ENCODE results near the gene CLEC18B. TPM values are rescaled to one million over a fixed set of nuclear protein-coding genes. Genes with fewer than 3 reads are reported as not detected.
"Not testable (repeated sequence)": the region's sequence is repeated elsewhere in the genome, so short reads cannot be mapped to it uniquely, and the experiment has no call there.

The CLEC18B gene
- total RNA-seq, 4 donors from 2014 or later, result 0.63 to 0.65 TPM; not detected in 2

GRCh38 chr16:74372953-74373846 lies 48.1 kb downstream of the CLEC18B start:
- TF ChIP-seq, protein P1, sequence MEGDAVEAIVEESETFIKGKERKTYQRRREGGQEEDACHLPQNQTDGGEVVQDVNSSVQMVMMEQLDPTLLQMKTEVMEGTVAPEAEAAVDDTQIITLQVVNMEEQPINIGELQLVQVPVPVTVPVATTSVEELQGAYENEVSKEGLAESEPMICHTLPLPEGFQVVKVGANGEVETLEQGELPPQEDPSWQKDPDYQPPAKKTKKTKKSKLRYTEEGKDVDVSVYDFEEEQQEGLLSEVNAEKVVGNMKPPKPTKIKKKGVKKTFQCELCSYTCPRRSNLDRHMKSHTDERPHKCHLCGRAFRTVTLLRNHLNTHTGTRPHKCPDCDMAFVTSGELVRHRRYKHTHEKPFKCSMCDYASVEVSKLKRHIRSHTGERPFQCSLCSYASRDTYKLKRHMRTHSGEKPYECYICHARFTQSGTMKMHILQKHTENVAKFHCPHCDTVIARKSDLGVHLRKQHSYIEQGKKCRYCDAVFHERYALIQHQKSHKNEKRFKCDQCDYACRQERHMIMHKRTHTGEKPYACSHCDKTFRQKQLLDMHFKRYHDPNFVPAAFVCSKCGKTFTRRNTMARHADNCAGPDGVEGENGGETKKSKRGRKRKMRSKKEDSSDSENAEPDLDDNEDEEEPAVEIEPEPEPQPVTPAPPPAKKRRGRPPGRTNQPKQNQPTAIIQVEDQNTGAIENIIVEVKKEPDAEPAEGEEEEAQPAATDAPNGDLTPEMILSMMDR (IDR thresholded peaks at IDR 0.05), result no peak
- DNase-seq (ENCODE audit: low spot score) (no peak), ATAC-seq (ENCODE audit: low FRiP score) (no peak)

- ATAC-seq (ENCODE audit: low FRiP score) (no peak), DNase-seq (ENCODE audit: low spot score) (no peak)
- TF ChIP-seq, protein P1 (IDR thresholded peaks at IDR 0.05), result no peak
Observed at GRCh38 chr16:74372369-74372768, 48.9 kb downstream of the CLEC18B start.

DNA sequence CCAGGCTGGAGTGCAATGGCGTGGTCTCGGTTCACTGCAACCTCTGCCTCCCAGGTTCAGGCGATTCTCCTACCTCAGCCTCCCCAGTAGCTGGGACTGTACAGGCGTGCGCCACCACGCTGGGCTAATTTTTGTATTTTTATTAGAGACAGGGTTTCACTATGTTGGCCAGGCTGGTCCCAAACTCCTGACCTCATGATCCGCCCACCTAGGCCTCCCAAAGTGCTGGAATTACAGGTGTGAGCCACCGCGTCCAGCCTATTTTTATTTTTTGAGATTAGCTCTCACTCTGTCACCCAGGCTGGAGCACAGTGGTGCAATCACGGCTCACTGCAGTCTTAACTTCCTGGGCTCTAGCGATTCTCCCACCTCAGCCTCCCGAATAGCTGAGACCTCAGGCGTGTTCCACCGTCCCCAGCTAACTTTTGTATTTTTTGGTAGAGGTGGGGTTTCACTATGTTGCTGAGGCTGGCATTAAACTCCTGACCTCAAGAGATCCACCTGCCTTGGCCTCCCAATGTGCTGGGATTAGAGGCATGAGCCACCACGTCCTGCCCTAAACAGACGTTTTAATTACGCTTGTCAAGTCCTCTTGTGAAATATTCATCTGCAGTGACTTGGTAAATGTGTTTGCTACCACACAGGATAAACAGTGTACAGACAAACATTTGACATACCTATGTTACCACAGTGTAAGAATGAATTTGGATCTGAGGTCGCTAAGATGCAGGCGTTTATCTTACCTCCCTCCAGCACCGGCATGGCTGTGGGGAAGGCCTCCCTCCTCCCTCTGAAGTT lies 50.7 kb downstream of the CLEC18B start:
- ATAC-seq (ENCODE audit: low FRiP score); DNase-seq (ENCODE audit: low spot score): not testable (repeated sequence)

- ATAC-seq (ENCODE audit: low FRiP score), result peak; percentile 97
- DNase-seq (ENCODE audit: low spot score), result peak; percentile 95
Observed at GRCh38 chr16:74368002-74368911, 53.0 kb downstream of the CLEC18B start.

DNA sequence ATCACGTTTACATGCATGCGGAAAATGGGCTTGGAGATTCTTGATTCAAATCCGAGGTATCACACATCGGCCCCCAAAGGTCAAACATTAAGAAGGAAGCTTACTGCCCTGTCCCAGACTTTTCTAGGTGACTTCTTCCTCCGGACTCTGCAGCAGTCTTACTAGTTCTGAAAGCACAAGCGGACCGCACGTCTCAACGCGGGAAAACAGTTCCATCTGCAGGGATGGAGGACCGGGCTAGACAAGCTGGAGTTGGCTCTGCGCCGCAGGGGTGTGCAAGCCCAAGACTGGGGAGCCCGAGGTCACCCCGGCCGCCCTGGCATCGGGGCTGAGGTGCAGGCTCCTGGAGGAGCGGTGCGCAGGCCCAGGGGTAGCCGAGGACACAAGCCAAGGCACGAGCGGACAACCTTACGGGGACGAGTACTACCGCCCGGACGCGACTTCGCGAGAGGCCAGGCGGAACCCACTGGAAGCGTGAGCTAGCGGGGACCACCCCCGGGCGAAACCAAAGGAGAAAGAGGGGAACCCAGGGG lies 53.7 kb downstream of the CLEC18B start:
- ATAC-seq (ENCODE audit: low FRiP score); DNase-seq (ENCODE audit: low spot score): not testable (repeated sequence)

DNA sequence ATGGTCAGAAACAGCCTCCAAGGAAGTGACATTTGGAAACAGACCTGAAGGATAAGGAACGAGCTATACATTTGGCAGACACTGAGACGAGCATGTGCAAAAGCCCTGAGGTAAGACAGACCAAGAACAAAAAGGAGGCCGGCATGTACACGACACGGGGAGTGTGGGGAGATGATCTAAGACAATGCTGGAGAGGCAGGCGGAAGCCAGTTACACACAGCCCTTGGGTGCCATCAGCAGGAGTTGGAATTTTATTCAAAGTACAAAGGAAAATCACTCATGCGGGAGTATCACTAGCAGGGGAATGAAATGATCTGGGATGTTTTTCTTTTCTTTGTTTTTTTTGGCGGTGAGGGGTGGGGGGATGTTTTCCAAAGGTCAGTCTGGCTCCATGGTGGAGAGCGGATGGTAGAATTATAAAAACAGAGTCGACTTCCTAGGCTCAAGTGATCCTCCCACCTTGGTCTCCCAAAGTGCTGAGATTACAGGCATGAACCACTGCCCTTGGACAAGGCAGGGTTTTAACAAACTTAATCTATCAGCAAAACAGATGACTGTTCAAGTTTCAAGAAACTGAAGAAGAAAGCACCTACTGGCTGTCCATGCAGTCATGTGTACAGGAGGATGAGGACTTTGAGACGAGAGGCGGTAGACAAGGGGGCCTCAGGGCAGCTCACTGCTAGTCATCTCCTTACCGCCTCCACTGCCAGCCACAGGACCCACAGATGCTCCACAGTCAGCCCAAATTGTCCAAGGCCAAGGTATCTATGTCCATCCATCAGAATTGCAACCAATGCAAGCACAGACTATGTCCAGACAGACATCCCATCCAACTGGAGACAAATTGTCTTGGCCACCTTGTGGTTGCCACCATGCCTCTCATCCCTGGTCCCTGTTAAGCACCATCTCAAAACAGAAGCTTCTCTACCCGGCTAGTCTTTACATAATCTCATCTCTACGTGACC lies 59.4 kb downstream of the CLEC18B start:
- ATAC-seq (ENCODE audit: low FRiP score); DNase-seq (ENCODE audit: low spot score): not testable (repeated sequence)

Small RNAs within 50 kb of the gene (small RNA-seq; reads per million reads assigned to genes)
- gene AC009053.4 (not detected), gene RF00019 (not detected), gene RNU6-237P (not detected)

Other genes with a start within 250 kb of the CLEC18B start
- gene PSMD7, start 124.7 kb downstream of the CLEC18B start, total RNA-seq, result 10 to 100 TPM; 62.3 to 99.8 (median 73.3) TPM
- 1 to 10 TPM in 3 of 4 donors, not detected in 1; 2.7 to 8.0 (median 3.4) TPM for gene NPIPB15, start 45.2 kb downstream of the CLEC18B start, total RNA-seq
- gene GLG1, start 185.6 kb upstream of the CLEC18B start, total RNA-seq, result 100 to 1,000 TPM; 107 to 160 (median 122) TPM
- gene RFWD3, start 245.4 kb upstream of the CLEC18B start, total RNA-seq, result 10 to 100 TPM in 3 of 4 donors, 1 to 10 TPM in 1; 8.9 to 23.5 (median 19.8) TPM